Smooth muscle cell of the brain vasculature (primary cell): ENCODE results near the gene SLC1A2.

Source experiments
- DNase-seq: peaks from one replicate; pipeline ENCODE4 v3.0.0-alpha.2; 2012; ENCODE audit warnings: low read depth, low spot score

Gene SLC1A2

GRCh38 chr11:35419184-35419829, at the start of gene SLC1A2:
SLC1A2 (minus strand) TSS chr11:35419558; CDS start chr11:35418966, 592 bp downstream.
- no peak for DNase-seq

- no peak for DNase-seq
Measured at GRCh38 chr11:35466058-35466457, 46.7 kb upstream of the SLC1A2 start.

GRCh38 chr11:35464308-35464707, 45.0 kb upstream of the SLC1A2 start:
- no peak for DNase-seq

- DNase-seq: no peak
Measured at GRCh38 chr11:35463331-35463751, 44.0 kb upstream of the SLC1A2 start.

- no peak for DNase-seq
Measured at GRCh38 chr11:35461917-35462538, 42.7 kb upstream of the SLC1A2 start.

- no peak for DNase-seq
Measured at GRCh38 chr11:35459489-35459888, 40.1 kb upstream of the SLC1A2 start.

- DNase-seq: no peak
Measured at GRCh38 chr11:35458846-35459245, 39.5 kb upstream of the SLC1A2 start.

- no peak for DNase-seq
Measured at GRCh38 chr11:35454362-35454761, 35.0 kb upstream of the SLC1A2 start.

- no peak for DNase-seq
Measured at GRCh38 chr11:35436581-35437250, 17.4 kb upstream of the SLC1A2 start.

GRCh38 chr11:35433588-35433987, 14.2 kb upstream of the SLC1A2 start:
- no peak for DNase-seq

- DNase-seq: no peak
Measured at GRCh38 chr11:35432464-35432863, 13.1 kb upstream of the SLC1A2 start.

- peak; percentile 62 for DNase-seq
Measured at GRCh38 chr11:35427071-35427470, 7.7 kb upstream of the SLC1A2 start.

GRCh38 chr11:35426351-35426750, 7.0 kb upstream of the SLC1A2 start:
- no peak for DNase-seq

GRCh38 chr11:35425603-35426212, 6.3 kb upstream of the SLC1A2 start:
- DNase-seq: no peak

GRCh38 chr11:35424157-35424940, 5.0 kb upstream of the SLC1A2 start:
- no peak for DNase-seq

GRCh38 chr11:35420371-35420770, 1.0 kb upstream of the SLC1A2 start:
- no peak for DNase-seq

GRCh38 chr11:35419830-35420333, 524 bp upstream of the SLC1A2 start:
- no peak for DNase-seq

- no peak for DNase-seq
Measured at GRCh38 chr11:35418282-35419183, 825 bp downstream of the SLC1A2 start.

GRCh38 chr11:35415487-35415886, 3.9 kb downstream of the SLC1A2 start:
- no peak for DNase-seq

GRCh38 chr11:35414776-35415175, 4.6 kb downstream of the SLC1A2 start:
- no peak for DNase-seq
